Upper lobe of left lung (tissue), 6 donors: ENCODE data around the gene NDUFA11. TPM values are rescaled to one million over a fixed set of nuclear protein-coding genes. Genes with fewer than 3 reads are reported as not detected.
"Not testable (repeated sequence)": the region's sequence is repeated elsewhere in the genome, so short reads cannot be mapped to it uniquely, and the experiment has no call there.

Experiments
- ATAC-seq, 2 donors: fragments of 200-7000 bp; cut with Tn5 transposase; one replicate each; pipeline ENCODE4 v1.9.1; 2022; ENCODE audit warnings: mild to moderate bottlenecking in 2 of 2, moderate library complexity in 2 of 2; ENCODE audit not compliant: low FRiP score in 2 of 2
- DNase-seq, 2 donors: peaks; one replicate each; pipeline ENCODE4 v3.0.0-alpha.2; 2019 to 2020
- H3K27ac ChIP-seq, 4 donors: fragments of 200-600 bp; sonication (generic); one replicate each; pipeline ENCODE4 v1.5.1; 2016 to 2019
- H3K27me3 ChIP-seq, 4 donors: fragments of 200-600 bp; sonication (generic); one replicate each; pipeline ENCODE4 v1.5.1; 2017 to 2019
- H3K36me3 ChIP-seq, 4 donors: fragments of 200-600 bp; sonication (generic); one replicate each; pipeline ENCODE4 v1.5.1; 2016 to 2019
- H3K4me1 ChIP-seq, 4 donors: fragments of 200-600 bp; sonication (generic); one replicate each; pipeline ENCODE4 v1.5.1; 2018 to 2019
- H3K4me3 ChIP-seq, 4 donors: fragments of 200-600 bp; sonication (generic); one replicate each; pipeline ENCODE4 v1.5.1; 2017 to 2019; ENCODE audit warnings: mild to moderate bottlenecking in 2 of 4, moderate library complexity in 1 of 4
- H3K9me3 ChIP-seq, 4 donors: fragments of 200-600 bp; sonication (generic); one replicate each; pipeline ENCODE4 v1.5.1; 2018 to 2019
- EP300 ChIP-seq, 4 donors: sonication (generic); formaldehyde crosslinking; IDR thresholded peaks; one replicate each; pipeline ENCODE4 v1.5.1; 2017; ENCODE audit warnings: antibody characterized with exemption in 4 of 4, control low read depth in 2 of 4
- POLR2A ChIP-seq, 4 donors: fragments of 450-650 bp; IDR thresholded peaks; one replicate each; pipeline ENCODE4 v1.5.1; 2016 to 2017; ENCODE audit warnings: antibody characterized with exemption in 4 of 4, mild to moderate bottlenecking in 2 of 4
- POLR2AphosphoS5 ChIP-seq, 2 donors: sonication (generic); formaldehyde crosslinking; IDR thresholded peaks; one replicate each; pipeline ENCODE4 v1.5.1; 2017; ENCODE audit warnings: antibody characterized with exemption in 2 of 2
- WGBS, 2 donors: methylation state at CpG; one replicate each; pipeline ENCODE4 v1.1.5; 2017 to 2018; 5-methylcytosine and 5-hydroxymethylcytosine counted together
- total RNA-seq, 6 donors: library from RNA; depleted of rRNA in 4 of 6; stranded (reverse); fragments of >200 nt in 4 of 6; gene quantifications; one replicate each; pipeline versions ENCODE4 v1.1.0 to v1.2.1, GENCODE V29; 2016 to 2021
- TF ChIP-seq, protein P1 (sequence below), 6 experiments: fragments of 450-650 bp in 4 of 6; fragments of 200-600 bp in 2 of 6; sonication (generic) in 2 of 6; IDR thresholded peaks; one replicate each; pipeline ENCODE4 v1.5.1; 2016 to 2019; ENCODE audit warnings: antibody characterized with exemption in 6 of 6
- donor health status: DM: no; HTN: no; CAD: no; lungs with moderate emphysema.
- donor health status: DM: no; HTN: yes; CAD: no; lungs with severe emphysema.

Gene NDUFA11
- total RNA-seq, 6 donors from 2014 or later = 87.3 to 238 (median 157) TPM

DNA sequence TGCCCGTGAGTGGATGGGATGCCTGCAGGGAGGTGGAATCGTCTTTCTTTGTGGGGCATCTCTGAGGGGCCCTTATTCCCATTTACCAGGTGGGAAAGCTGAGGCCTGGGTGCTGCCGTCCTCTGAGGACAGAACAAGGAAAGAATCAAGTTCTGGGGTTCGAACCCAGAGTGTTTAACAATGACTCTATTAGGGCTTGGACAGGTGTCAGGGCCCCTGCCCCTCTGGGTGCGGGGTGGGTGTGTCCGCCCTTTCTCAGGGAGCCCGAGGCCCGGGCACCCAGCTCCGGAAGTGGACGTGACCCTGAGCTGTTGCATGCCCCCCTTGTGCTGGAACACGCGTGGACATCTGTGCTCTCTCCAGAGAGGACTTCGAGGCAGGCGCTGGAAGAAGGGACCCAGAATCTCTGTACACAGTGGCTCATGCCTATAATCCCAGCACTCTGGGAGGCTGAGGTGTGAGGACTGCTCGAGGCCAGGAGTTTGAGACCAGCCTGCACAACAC is 10.8 kb downstream of the NDUFA11 start:
- no peaks in the 10 kb centered on the region for H3K9me3 ChIP-seq
- peaks cover 0 to 10% (median 0%) of the 10 kb centered on the region in 4 donors for H3K4me1 ChIP-seq
- WGBS, 2 donors = 45 to 56% methylated on average over 5 to 10 of the region's 15 CpGs
- no peak overlapping the region for H3K4me3 ChIP-seq
- no peak for DNase-seq
- peaks cover 11 to 29% (median 26%) of the 10 kb centered on the region in 4 donors for H3K36me3 ChIP-seq
- peaks cover 0 to 6% (median 4%) of the 10 kb centered on the region in 4 donors for H3K27me3 ChIP-seq
- TF ChIP-seq POLR2AphosphoS5 (IDR thresholded peaks at IDR 0.05) (no peak), EP300 (IDR thresholded peaks at IDR 0.05) (no peak), POLR2A (IDR thresholded peaks at IDR 0.05) (no peak)
- no peak for ATAC-seq
- no peak overlapping the region for H3K27ac ChIP-seq

DNA sequence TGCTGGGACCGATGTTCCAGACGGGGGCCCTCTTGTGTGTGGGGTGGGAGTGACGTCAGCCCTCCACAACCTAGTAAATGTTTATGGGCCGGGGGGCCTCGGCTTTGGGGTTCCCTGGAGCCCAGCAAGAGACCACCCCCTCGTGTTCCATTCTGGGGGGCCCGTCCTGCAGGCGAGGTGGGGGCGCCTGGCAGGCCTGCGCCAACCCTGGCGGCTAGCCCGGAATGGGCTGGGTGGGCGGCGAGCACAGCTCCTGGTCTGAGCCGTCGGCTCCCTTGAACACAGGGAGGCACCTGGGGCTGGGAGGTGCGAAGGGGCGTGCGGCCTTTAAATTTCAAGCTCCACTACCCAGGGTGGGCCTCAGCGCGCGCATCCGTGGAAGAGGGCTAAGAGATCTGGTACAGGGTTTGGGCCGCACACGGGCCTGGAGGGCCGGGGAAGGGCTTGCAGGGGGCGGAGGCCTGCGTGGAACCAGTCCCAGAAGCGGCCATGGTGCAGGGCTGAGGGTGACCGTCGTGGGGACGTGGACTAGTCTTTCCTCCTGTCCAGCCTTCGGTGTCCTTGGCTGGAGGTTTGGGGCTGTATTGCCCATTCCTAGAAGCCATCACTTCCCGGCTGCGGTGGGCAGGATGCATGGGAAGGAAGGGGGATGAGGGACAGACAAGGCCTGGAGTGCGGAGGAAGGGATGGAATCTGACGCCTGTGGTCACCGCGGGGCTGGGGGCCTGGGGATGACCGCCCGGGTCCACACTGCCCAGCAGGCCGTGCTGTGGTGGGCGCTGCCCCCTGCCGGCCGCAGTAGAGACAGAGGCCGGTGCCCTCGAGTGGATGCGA is 11.4 kb downstream of the NDUFA11 start:
- TF ChIP-seq, protein P1, sequence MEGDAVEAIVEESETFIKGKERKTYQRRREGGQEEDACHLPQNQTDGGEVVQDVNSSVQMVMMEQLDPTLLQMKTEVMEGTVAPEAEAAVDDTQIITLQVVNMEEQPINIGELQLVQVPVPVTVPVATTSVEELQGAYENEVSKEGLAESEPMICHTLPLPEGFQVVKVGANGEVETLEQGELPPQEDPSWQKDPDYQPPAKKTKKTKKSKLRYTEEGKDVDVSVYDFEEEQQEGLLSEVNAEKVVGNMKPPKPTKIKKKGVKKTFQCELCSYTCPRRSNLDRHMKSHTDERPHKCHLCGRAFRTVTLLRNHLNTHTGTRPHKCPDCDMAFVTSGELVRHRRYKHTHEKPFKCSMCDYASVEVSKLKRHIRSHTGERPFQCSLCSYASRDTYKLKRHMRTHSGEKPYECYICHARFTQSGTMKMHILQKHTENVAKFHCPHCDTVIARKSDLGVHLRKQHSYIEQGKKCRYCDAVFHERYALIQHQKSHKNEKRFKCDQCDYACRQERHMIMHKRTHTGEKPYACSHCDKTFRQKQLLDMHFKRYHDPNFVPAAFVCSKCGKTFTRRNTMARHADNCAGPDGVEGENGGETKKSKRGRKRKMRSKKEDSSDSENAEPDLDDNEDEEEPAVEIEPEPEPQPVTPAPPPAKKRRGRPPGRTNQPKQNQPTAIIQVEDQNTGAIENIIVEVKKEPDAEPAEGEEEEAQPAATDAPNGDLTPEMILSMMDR (IDR thresholded peaks at IDR 0.05) = peak; percentile 45 to 81 (median 60)
- TF ChIP-seq POLR2AphosphoS5 (IDR thresholded peaks at IDR 0.05) (no peak), POLR2A (IDR thresholded peaks at IDR 0.05) (no peak), EP300 (IDR thresholded peaks at IDR 0.05) (no peak)
- no peak overlapping the region for H3K4me3 ChIP-seq
- peaks cover 0 to 10% (median 0%) of the 10 kb centered on the region in 4 donors for H3K4me1 ChIP-seq
- 15 to 24% methylated on average over 22 to 40 of the region's 48 CpGs for WGBS, 2 donors
- peaks cover 0 to 6% (median 4%) of the 10 kb centered on the region in 4 donors for H3K27me3 ChIP-seq
- DNase-seq = peak; percentile 40 to 89
- H3K36me3 ChIP-seq = peaks cover 11 to 29% (median 26%) of the 10 kb centered on the region in 4 donors
- H3K9me3 ChIP-seq = no peaks in the 10 kb centered on the region
- ATAC-seq = peak; percentile 45 to 60
- H3K27ac ChIP-seq = no peak overlapping the region

DNA sequence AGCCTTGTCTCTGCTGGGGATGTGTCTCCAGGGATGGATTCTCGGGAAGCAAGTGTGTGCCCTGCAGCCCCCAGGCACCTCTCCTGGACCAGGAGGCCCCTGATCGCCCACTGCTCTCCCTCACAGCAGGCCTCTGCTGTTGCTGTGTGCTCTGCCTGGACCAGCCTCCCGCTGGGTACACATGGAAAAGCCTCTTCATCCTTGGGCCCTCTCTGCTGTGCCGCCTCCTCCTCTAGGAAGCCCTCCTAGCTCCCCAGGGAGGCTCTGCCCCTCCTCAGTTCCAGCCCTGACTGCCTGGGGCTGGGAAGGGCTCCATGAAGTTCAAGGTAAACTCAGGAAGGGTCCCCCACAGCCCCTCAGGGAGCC is 12.0 kb downstream of the NDUFA11 start:
- TF ChIP-seq POLR2A (IDR thresholded peaks at IDR 0.05) (no peak), EP300 (IDR thresholded peaks at IDR 0.05) (no peak), POLR2AphosphoS5 (IDR thresholded peaks at IDR 0.05) (no peak)
- TF ChIP-seq, protein P1 (IDR thresholded peaks at IDR 0.05) = no peak
- Histone ChIP-seq H3K4me3 (no peak overlapping the region), H3K36me3 (peaks cover 11 to 24% (median 21%) of the 10 kb centered on the region in 4 donors), H3K27me3 (peaks cover 0 to 6% (median 4%) of the 10 kb centered on the region in 4 donors), H3K4me1 (peaks cover 0 to 10% (median 0%) of the 10 kb centered on the region in 4 donors), H3K27ac (no peak overlapping the region), H3K9me3 (no peaks in the 10 kb centered on the region)
- no peak for ATAC-seq
- DNase-seq = no peak
- 40 to 54% methylated on average over 1 to 4 of the region's 4 CpGs for WGBS, 2 donors

DNA sequence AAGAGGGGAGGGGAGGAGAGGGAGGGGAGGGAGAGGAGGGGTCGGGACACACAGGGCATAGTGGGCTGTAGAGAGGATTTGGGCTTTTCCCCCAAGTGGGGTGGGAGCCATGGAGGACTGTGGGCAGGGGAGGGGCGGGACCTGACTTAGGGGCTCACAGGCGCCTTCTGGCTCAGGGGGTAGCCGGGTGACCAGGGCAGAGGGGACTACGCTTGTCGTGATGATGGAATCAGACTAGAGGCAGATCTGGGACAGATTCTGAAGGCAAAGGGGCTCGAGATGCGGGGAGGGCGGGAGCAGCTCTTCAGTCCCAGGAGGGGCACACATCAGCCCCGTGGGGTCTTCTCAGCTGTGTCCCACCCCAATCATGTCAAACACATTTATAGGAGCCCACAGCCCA is 13.5 kb downstream of the NDUFA11 start:
- Histone ChIP-seq H3K27me3 (peaks cover 0 to 6% (median 4%) of the 10 kb centered on the region in 4 donors), H3K36me3 (peaks cover 0 to 9% (median 7%) of the 10 kb centered on the region in 4 donors), H3K27ac (no peak overlapping the region), H3K4me3 (no peak overlapping the region), H3K4me1 (peaks cover 0 to 10% (median 0%) of the 10 kb centered on the region in 4 donors), H3K9me3 (no peaks in the 10 kb centered on the region)
- ATAC-seq (no peak), DNase-seq (no peak)
- WGBS, 2 donors = 29 to 58% methylated on average over 9 to 10 of the region's 10 CpGs
- TF ChIP-seq EP300 (IDR thresholded peaks at IDR 0.05) (no peak), POLR2AphosphoS5 (IDR thresholded peaks at IDR 0.05) (no peak), POLR2A (IDR thresholded peaks at IDR 0.05) (no peak)
- TF ChIP-seq, protein P1 (IDR thresholded peaks at IDR 0.05) = no peak

DNA sequence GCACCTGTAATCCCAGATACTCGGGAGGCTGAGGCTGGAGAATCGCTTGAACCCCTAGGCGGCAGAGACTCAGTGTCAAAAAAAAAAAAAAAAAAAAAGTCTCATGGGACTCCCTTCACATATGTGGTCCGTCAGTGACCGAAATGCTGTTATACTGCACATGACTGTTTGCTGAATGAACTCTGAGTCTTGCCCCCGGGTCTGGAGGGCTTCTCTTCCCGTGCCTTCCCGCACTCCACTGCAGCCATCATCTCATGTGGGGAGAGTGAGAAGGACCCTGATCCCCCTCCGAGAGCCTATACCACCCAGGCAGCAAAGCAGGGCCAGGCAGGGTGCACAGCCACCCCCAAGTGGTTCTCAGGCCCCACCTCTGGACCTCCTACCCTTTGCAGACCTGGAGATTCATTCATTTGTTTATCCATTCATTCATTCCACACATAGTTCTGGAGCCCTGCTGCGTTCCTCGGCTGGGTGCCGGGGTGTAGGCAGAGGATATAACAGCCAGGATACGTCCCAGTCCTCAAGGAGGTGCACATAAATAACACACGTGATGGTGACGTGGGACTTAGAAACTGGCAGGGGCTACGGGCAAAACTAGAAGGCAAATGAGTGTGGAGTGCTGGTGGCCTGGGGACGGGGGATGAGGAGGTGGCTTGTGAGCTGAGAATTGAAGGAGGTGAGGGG is 14.2 kb downstream of the NDUFA11 start:
- DNase-seq (no peak), ATAC-seq (no peak)
- no peak for TF ChIP-seq POLR2AphosphoS5 (IDR thresholded peaks at IDR 0.05)
- TF ChIP-seq, protein P1 (IDR thresholded peaks at IDR 0.05) = no peak
- TF ChIP-seq EP300 (IDR thresholded peaks at IDR 0.05) = no peak
- TF ChIP-seq POLR2A (IDR thresholded peaks at IDR 0.05) = no peak
- 42 to 59% methylated on average over 16 to 17 of the region's 17 CpGs for WGBS, 2 donors
- Histone ChIP-seq H3K27ac (no peak overlapping the region), H3K27me3 (peaks cover 0 to 6% (median 4%) of the 10 kb centered on the region in 4 donors), H3K9me3 (no peaks in the 10 kb centered on the region), H3K4me1 (peaks cover 0 to 10% (median 0%) of the 10 kb centered on the region in 4 donors), H3K4me3 (no peak overlapping the region), H3K36me3 (peaks cover 0 to 2% (median under 1%) of the 10 kb centered on the region in 4 donors)

DNA sequence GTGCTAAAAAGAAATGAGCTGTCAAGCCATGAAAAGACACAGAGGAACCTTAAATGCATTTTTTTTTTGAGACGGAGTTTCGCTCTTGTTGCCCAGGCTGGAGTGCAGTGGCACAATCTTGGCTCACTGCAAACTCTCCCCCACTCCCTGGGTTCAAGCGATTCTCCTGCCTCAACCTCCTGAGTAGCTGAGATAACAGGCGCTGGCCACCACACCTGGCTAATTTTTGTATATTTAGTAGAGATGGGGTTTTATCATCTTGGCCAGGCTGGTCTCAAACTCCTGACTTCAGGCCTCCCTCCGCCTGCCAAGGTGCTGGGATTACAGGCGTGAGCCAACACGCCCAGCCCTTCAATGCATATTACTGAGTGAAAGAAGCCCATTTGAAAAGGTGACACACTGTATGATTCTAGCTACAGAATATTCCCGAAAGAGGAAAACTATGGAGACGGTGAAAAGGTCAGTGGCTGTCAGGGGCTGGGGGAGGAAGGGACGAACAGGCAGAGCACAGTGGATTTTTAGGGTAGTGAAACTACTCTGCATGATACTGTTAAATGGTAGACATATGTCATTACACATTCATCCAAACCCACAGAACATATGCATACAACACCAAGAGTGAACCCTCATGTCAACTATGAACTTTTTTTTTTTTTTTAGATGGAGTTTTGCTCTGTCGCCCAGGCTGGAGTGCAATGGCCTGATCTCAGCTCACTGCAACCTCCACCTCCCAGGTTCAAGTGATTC is 19.4 kb downstream of the NDUFA11 start:
- H3K27me3 ChIP-seq, ATAC-seq: not testable (repeated sequence)
- WGBS, 2 donors = 76 to 81% methylated on average over 11 of the region's 11 CpGs

More for the DNA sequence above, 19.4 kb downstream of the NDUFA11 start:
- not testable (repeated sequence) for H3K4me3 ChIP-seq, H3K27ac ChIP-seq, H3K9me3 ChIP-seq, H3K36me3 ChIP-seq, DNase-seq
- H3K4me1 ChIP-seq = peaks cover 7 to 11% (median 10%) of the 10 kb centered on the region in 4 donors
